Activated effector memory CD4-positive, alpha-beta T cell treated with Interleukin-2 at 50 U/mL for 16 hours (primary cell): Measurements from ENCODE around the gene OTX2.

Experiments
- DNase-seq: peaks from one replicate; pipeline ENCODE4 v3.0.0-alpha.2; 2020

Gene OTX2

DNA sequence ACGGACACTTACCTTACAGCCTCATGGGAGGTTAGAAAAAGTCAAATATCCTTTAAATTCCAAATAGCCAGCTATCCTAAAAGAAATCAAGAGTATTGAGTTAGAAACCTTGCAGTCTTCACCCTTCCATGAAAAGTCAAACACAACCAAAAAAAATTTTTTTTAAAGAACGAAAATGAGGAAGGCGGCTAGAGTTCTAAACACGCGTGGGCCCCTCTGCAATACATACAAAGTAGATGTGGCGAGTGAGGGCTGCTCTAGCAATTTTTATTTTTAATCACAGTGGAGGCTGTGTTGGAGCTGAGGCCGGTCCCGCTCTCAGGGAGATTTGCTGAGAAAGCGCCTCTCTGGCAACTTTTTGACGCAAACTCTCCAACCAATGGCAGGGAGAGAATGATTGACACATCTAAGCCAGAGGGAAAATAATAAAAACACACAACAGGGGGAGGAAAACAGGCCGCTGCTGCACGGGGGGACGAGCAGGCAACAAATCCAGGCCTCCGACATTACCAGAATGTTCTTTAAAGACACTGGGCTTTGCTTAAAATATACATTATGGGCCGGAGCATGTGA lies at the start of gene OTX2:
Gene OTX2 (minus strand): TSS at position 333 of the 573 bp plus-strand sequence. CDS start 5,023 bp downstream, outside the sequence.
- DNase-seq: no peak

DNA sequence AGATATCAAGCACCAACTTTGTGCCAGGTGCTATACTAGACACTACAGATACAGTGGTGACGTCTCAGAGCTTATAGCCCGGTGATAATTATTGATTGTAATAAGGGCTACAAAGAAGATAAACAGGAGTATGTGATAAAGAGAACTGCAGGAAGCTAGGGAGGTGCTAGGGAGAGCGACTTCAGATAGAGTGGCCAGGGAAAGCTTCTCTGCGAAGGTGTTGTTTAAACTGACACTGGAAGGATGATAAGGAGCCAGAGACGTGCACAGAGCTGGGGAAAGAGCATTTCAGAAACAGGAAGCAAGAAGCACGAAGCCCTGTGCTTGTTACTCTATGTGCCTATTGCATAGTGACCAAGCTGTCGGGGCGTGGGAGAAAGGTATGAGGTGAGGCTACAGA lies 48.1 kb upstream of the OTX2 start:
- DNase-seq: no peak

DNA sequence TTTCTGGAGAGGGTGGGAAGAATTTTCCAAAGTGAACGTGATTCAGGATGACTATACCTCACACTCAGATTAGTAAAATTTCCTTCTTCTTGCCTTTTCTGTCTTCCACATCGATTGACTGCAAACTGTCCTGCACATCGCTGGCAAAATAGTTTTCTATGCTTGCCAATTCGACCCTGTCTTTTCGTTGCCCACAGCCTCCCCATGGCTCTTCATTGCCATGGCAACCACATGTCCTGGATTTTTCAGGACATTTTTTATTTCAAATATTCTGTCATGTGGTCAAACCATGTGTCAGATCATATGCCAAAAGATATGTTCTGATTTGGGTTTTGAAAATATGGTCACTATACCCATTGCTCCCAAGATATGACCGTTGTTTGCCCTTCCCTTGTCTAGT lies 46.9 kb upstream of the OTX2 start:
- no peak for DNase-seq

DNA sequence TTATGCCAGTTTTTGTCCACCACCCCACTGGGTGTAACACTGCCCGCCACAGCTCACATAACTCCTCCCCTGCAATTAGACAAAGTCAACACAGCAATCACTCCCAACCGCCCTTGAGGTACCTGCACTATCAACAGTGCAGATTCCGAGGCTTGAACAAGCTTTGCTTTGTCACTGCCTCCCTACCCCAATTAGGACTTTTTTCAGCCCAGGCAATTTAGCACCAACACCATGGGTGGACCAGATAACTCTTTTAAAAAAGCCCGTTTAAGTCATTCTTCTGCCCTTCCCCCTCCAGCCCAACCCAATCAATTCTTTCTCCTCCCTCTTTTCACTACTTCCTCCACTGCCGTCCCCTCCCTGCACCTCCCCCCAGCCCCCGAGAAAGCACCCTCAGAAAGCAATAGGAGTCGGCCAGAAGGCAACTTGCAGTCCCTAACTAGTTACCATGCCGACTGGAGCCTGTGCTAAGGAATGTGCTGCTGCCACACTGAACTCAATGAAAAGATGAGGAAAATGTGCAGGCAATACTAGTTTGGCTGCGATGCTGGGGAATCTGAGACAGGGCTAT lies 45.7 kb upstream of the OTX2 start:
- DNase-seq: no peak

DNA sequence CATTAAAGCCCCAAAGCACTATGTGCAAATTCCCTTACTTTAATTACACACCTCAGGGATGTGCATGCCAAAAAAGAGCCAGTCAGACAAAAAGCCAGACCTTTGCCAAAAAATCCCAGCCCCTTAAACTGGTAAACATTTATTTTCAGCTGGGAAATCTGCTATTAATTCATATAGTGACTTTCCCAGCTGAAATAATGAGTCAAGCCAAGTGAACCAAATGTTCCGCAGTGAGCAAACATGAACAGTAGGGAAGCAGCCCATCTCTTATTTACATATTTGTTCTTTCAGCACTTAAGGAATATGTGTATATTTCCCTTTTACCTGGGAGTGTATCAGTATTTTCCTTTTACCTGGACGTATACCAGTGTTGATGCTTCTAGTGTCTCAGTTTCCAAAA lies 44.0 kb upstream of the OTX2 start:
- DNase-seq: no peak

DNA sequence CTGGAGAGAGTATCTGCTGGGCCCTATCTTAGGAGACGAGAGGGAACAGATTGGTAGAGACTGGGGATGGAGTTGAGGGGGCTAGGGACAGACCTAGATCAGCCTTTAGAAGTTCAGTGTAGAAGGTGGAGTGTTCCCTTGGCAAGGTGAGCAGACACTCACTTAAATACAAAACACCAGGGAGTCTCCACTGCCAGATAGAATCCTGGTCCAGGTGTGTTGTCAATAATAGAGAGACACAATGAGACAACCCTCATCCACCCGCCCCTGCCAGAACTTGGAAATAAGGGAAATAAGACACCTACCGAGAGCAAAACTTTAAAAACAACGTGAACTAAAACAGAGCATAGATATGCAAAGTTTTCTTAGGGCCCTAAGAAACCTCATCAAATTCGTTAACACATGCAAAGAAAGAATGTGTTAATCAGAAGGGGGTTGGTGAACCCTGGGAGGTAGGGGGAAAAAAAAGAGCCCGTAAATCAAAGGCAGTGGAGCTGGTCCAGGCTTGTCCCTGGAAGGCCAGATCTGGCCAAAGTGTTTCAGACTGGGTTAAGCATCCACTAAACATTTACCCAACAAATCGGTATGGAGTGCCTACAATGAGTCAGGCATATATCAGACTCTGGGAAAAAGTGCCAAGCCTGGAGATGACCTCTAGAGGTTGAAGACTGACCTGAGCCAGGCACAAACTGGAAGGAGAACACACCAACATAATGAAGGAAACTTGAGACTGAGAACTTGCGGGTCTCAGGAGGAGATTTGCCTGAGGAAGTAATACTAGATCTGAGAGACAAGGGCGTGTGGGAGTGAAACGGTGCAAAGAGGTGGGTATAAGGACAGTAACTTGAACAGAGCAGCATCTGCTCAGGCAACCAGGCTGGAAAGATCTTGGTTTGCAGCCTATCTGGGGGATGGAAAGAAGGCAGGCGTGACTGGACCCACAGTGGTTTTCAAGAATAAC lies 37.0 kb upstream of the OTX2 start:
- no peak for DNase-seq

DNA sequence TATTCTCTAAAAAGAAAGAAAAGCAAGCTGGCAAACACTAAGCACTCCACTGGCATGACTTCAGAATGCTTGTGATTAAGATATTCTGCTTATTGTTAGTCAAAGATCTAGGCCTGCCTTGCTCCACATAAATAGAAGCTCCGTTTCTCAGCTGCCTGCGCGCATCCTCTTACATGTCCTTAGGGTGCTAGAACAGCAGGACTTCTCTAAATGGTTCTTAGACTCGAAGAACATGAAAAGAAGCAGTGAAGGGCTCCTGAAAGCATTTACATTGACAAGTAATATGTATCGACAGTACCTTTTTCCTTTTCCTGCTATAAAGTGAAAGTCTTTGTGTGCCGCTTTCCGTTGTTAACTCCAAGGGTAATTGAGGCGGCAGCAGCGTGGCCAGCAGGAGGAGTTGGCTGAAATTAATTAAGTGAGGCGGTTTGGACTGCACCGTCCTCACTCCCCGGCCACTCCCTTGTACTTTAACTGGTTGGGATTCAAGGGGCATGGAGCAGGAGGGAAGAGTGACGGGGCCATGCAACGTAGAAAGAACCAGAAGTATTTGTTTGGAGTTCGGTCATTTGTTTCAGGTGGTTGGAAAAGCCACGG lies 34.2 kb upstream of the OTX2 start:
- DNase-seq: no peak

DNA sequence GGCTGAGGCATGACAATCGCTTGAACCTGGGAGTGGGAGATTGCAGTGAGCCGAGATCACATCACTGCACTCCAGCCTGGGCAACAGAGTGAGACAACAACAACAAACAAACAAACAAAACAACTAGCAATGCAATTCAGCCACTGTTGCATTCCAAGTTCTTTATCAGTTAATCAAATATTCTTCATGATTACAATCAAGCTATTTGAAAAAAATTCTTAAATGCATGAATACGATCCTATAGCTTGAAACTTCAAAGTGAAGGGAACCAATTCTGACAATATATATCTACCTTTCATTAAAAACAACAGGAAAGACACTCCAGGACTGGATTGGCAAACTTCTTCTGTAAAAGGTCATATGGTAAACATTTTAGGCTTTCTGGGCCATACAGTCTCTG lies 31.3 kb upstream of the OTX2 start:
- DNase-seq: no peak

DNA sequence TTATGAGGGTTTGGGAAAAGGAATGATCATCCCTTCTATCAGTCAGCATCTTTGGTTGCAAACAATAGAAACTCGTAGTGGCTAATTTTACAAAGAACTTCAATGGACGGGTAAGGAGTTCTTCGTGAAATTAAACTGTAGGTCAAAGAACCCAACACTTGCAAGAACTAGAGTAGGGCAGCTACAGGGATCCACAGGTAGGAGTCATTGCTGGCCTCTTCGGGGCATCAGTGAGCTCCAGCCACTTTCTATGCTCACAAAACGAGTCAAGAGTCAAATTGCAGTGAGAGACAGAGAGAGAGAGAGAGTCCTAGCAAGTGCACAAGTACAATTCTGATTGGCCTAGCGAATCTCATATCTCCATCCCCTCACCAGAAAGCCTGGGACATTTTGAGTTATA lies 29.9 kb upstream of the OTX2 start:
- no peak for DNase-seq

DNA sequence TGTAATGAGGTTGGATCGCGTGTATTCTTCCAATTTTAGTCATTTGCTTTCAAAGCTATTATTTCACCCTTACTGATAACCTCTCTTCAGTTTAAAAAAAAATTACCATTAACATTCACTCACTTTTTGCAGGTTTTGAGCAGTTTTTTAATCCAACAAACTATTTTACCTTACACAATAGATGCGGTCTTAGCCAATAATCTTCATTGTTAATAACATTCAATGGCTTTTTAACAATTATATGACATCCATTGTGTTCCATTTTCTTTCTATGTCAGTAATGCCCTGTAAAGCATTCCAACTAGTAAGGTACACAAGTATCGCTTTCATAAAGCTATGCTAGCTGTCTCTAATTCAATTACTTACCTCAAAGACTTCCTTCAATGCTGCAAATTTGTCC lies 18.9 kb upstream of the OTX2 start:
- no peak for DNase-seq

DNA sequence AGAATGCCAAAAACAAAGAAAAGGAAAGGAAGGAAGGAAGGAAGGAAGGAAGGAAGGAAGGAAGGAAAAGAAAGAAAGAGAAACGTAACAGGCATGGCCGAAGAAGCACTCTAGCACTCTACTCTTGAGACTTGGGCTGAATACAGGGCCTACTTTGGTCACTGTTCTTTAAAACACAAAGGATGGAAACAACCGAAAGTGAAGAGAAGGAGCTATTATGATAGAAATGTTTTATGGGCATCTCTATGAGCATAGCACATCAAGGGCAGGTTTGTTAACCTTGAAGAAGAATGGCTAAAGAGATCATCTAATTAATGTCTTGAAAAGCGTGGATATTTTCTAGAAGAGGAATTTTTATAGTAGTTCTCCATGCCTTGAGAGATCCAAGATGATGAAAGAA lies 15.9 kb upstream of the OTX2 start:
- no peak for DNase-seq

DNA sequence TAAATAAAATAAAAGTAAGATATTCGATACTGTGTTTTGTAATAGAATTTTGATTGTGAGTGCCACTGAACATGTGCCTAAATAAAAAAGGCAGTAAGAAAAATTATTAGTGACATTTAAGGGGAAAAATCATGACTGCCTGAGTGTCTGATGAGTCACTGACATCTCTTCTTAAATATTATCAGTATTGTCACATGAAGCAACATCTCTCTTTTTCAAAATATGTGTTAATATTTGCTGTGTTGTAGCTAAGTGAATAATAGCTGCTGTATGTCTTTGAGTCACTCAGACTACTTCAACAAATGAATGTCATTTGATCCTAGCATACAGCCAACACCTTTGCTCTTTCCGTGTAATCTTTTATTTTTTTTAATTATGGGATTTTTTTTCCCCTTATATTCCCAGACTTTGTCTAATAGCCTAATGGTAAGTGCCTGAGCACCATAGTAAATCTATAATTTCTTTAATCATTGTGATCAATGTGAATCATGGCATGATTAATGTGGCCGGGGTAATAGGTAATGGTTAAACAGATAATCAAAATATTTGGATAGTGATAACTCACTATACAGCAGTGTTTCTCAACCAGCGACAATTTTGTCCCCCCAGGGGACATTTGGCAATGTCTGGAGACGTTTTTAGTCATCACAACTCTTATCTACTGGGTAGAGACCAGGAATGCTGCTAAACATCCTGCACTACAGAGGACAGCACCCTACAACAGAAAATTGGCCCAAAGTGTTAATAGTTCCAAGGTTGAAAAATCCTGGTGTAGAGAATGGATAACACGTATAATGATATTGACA lies 11.7 kb upstream of the OTX2 start:
- no peak for DNase-seq

DNA sequence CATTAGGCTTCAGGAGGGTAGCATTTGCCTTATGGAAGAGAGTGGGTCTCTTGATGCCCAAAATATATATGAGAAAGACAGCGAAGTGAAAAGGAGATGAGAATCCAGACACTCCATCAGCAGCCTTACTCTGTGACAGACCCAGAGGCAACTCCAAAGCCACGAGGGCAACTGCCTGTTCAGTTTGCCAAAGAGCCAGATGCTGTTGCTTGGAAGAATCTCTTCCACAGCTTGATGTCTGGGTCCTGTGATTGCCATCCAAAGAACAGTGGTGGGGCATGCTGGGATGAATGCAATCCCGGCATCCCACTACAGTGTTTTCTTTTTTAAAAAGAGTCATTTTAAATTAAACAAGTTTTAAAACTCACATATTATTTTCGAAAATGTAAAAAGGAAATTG lies 10.9 kb upstream of the OTX2 start:
- DNase-seq: no peak

DNA sequence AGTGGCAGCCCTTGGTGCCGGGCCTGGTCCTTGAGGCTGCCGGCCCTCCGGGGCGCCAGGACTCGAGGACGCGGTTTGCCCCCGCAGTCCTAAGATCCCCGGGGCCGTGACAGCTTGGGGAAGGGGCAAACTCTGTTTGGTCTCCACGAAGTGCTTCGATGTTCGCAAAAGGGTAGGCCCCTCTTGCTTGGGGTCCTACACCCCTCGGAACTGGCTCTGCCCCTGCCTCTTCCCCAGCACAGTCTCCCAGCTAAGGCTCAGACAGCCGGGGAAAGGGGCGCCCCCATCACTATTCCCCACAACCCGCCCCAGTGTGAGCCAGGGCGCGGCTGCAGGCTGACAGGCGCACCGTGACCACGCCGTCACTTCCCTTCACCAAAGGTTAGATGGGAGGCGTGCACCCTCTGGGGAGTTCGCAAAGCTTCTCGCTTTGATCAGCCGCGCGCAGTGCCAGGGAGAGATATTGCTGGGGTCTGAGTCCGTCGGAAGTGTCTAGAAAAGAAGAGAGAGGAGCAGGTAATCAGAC lies 7.2 kb upstream of the OTX2 start:
- no peak for DNase-seq

DNA sequence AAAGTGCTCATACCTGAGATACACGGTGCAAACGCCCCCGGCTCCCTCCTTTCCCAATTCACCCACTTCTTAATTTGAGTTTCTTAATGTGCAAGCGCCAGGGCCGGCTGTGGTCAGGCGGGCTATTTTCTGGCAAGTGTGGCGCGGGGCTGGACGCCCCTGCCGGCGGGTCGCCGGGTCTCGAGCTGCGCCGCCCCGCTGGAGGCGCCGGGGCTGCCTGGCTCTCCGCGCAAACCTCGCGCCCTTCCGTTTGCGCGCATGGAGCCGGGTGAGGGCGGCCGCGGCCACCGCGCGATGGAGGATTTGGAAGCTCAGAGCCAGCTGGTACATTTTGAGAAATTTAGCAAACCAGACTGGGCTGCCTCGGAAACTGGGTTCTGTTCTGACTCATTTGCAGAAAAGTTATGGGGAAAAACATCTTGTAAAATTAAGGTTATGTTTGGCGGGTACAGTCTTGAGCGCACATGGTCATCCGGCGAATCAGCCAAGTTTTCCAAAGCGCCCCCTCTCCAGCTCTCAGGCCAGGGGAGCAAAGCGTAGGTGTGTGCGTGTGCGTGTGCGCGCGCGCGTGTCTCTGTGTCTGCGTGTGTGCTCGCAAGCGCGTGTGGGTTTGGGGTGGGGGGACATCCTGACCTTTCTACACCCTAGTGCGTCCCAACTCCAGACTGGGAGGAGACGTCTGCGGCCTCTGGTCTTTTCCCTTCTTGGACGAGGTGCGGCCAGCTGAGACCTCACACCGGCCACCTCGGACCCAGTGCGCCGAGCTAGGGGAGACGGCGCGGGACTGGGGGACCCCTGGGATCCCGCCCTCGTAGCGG lies 6.5 kb upstream of the OTX2 start:
- no peak for DNase-seq

DNA sequence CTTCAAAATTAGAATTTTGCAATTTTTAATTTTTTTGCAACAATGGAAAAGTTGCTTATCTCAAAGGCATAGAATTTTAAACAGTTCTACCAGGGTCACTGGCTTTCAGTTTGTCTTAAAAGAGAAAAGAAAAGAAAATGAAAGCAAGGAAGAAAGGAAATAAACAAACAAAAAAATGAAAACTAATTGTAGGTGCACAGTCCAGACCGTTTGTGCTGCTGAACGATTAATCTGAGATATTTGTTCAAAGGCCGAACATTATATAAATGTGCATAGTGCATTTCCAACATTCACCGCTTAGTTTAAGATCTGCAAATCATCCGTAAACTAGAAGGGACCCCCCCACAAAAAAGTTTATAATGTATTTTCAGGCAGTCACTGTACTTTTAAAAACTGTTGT lies 5.5 kb upstream of the OTX2 start:
- DNase-seq: no peak

DNA sequence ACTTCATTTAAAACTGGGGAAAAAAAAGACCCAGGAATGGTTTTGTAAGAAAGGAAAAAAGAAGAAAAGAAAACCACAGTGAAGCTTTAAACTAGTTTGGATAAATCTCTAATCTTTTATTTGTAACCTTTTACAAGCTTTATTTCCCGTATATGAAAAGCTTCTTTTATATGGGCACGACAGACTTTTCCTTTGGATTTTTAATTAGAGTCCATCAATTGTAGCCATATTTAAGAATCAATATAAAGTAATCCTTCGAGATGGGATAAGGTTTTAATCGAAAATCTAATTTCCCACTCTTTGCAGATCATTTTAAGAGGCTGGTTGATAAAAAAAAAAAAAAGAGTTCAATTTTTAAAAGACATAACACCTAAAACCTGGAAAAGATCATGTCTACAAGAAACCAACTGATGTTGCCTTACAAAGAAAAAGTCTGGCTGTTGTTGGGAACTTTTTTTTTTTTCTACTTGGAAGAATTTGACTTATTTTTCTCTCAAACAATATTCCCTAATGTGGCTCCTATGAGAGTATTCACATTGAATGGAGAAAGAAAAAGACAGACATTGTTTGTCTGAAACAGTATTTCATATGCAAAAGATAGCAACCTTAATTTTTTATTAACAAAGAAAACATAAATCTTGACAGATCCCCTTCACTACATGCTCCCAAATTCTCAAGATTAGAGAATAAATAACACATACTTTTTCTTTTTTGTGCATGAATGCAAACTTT lies 4.9 kb upstream of the OTX2 start:
- no peak for DNase-seq

DNA sequence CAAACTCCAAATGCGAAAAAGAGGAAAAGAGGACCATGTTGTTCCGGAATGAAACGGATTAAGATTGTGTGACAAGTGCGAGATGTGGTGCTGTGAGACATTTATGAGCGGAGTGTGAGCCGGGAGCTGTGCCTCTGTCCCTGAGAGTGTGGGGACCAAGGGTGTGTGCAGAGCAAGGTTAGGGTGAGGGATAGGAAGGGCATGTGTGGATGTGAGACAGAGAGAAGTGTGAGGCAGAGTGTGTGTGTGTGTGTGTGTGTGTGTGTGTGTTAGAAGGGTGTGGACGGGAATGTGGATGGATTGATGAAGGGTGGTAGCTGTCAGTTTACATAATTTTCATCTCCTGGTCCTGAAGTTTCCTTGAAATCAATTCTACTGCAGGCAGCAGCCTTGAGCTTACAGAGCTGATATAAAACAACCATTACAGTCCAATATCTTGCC lies 4.3 kb upstream of the OTX2 start:
- no peak for DNase-seq

DNA sequence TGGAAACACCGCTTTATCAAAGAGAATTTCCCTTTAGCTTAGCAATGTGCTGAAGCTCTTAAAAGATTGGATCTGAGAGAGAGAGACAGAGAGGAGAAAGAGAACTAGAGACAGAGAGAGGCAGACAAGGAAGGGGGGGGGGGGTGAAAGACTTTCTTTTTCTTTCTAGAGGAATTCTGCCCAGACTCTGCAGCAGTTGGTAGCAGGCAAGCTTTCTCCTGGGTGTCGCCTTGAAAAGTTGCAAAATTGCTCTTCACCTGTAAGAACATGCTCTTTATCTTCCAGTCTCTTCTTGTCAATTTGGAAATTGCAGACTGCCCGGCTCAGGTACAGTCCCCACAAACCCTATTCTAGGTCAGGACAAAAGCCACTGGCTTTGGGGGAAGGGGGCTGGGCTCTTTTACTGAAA lies 2.9 kb upstream of the OTX2 start:
- DNase-seq: no peak

DNA sequence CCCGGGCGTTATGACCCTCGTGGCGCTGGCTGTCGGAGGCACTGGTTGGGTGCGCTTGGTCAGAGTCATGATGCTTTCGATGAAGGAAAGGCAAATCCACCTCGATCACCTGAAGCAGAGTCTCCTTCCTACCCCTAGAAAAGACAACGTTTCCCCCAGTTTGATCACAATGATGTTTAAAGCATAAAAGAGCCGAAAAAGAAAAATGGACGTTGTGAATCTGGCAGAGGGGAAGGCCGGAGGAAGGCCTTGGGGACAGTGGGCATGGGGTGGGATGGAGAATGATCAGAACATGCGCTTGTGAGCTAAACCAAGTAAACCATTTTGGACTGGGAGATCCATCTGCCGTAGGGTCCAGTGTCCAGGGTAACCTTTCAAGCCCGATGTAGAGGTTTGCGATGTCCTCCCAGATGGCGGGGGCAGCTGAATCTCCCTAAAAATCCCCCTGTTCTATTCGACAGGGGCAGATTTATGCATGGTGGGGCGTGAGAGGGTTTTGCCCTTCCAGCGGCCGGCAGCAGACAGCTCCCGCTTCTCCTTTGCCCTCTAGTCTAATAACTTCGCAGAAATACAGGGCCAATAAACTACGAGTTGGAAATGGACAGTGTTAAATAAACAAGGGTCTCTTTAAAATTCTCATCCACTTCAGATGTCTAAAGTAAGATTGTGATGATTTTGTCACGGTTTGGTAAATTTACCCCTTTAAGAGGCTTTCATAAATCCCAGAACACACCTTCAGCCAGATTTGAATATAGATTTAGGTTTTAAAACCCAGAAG lies 2.3 kb upstream of the OTX2 start:
- no peak for DNase-seq
